ENCODE measurements around the gene ECI1. TPM values are rescaled to one million over a fixed set of nuclear protein-coding genes. Genes with fewer than 3 reads are reported as not detected.
A peak's percentile ranks its signal among the peaks of the same experiment; 100 is the strongest.

The ECI1 gene
- total and polyA plus RNA-seq, 2 of the 13 experiments (the other 11 are each of a cell fraction or from before 2014, with no cell fraction given), result 82.0 to 102 TPM

GRCh38 chr16:2277466-2278271 is 26.3 kb upstream of the ECI1 start:
- peaks cover 22 to 63% of the 10 kb centered on the region in 2 experiments for H3K27me3 ChIP-seq (ENCODE audit: control insufficient read depth in 1 of 2, insufficient read depth in 2 of 2, low read length in 2 of 2)
- TF ChIP-seq NFE2L1 (CRISPR knock-in tag; IDR thresholded peaks at IDR 0.05; ENCODE audit: borderline replicate concordance) (no peak), ZNF530 (CRISPR knock-in tag; IDR thresholded peaks at IDR 0.05; ENCODE audit: low read depth) (no peak), ZNF570 (CRISPR knock-in tag; IDR thresholded peaks at IDR 0.05; ENCODE audit: borderline replicate concordance) (no peak), FOXA1 (IDR thresholded peaks at IDR 0.05) (no peak), FOXA1 (CRISPR knock-in tag; IDR thresholded peaks at IDR 0.05) (no peak), MTA1 (CRISPR knock-in tag; IDR thresholded peaks at IDR 0.05; ENCODE audit: borderline replicate concordance) (no peak), PPARG (CRISPR knock-in tag; conservative IDR thresholded peaks at IDR 0.05) (no peak), GLI4 (CRISPR knock-in tag; IDR thresholded peaks at IDR 0.05; ENCODE audit: borderline replicate concordance) (no peak), MYPOP (CRISPR knock-in tag; IDR thresholded peaks at IDR 0.05) (no peak), POLR2A (IDR thresholded peaks at IDR 0.05; ENCODE audit: insufficient read depth in 1 of 2, low read depth in 2 of 2, low read length in 2 of 2) (no peak), GFI1 (CRISPR knock-in tag; IDR thresholded peaks at IDR 0.05; ENCODE audit: borderline replicate concordance) (no peak), ZNF512B (CRISPR knock-in tag; IDR thresholded peaks at IDR 0.05; ENCODE audit: borderline replicate concordance) (no peak), ZKSCAN5 (CRISPR knock-in tag; IDR thresholded peaks at IDR 0.05) (no peak), NFE2 (CRISPR knock-in tag; IDR thresholded peaks at IDR 0.05) (no peak)
- in situ Hi-C loops (cut with HindIII; ENCODE audit: extremely low pct_ligation_motif_present, low pct_unique_long_range_greater_than_20kb) (no loop called here), intact Hi-C loops (cut with micrococcal nuclease; ENCODE audit: unreplicated experiment) (no loop called here)
- peak overlapping the region; percentile 23; the same call in 1 of the 2 replicates for H3K4me2 ChIP-seq (ENCODE audit: low read depth, low read length)
- H2AFZ ChIP-seq (ENCODE audit: low read length), result no peak overlapping the region
- H3K9me3 ChIP-seq (ENCODE audit: low read length), result no peaks in the 10 kb centered on the region
- ATAC-seq (peak; percentile 16), DNase-seq (ENCODE audit: low spot score) (no peak), FAIRE-seq (no peak)
- peaks cover 27% of the 10 kb centered on the region; the same call in 1 of the 2 replicates for H3K4me1 ChIP-seq (ENCODE audit: insufficient read depth, low read length)
- no peaks in the 10 kb centered on the region for H4K20me1 ChIP-seq (ENCODE audit: insufficient read depth, low read length)
- POLR2A ChIA-PET, result interaction anchor here (1.5 kb wide), 1 partner anchor 26 kb away, joined by 4 read pairs; the partner anchor contains the start of gene ECI1
- no peak overlapping the region for H3K9ac ChIP-seq (ENCODE audit: insufficient read depth, low read depth, low read length)
- BruUV-seq (replicated peaks), result no TSS peak
- no peak overlapping the region; a peak in 1 of 6 replicates for H3K4me3 ChIP-seq (replicated peaks in 1 of 3; ENCODE audit: insufficient read depth in 1 of 3, low read depth in 2 of 3, low read length in 3 of 3)
- CTCF ChIA-PET (ENCODE audit: low intra/inter-chr PET ratio, low total read pairs), result no interaction called here
- H3K27ac ChIP-seq (ENCODE audit: extremely low read length, insufficient read depth, low read length), result no peak overlapping the region
- H3K79me2 ChIP-seq (ENCODE audit: insufficient read depth, low read length), result no peaks in the 10 kb centered on the region
- 21% methylated on average over 8 of the region's 25 CpGs for WGBS (ENCODE audit: low lambda C conversion rate)
- no peaks in the 10 kb centered on the region for H3K36me3 ChIP-seq (replicated peaks in 1 of 2; ENCODE audit: control insufficient read depth in 1 of 2, insufficient read depth in 2 of 2, low read length in 2 of 2)

Measured in HepG2 (cell line).